ENCODE data around the gene SNHG17. TPM values are rescaled to one million over a fixed set of nuclear protein-coding genes. Genes with fewer than 3 reads are reported as not detected.
"Not testable (repeated sequence)": the region's sequence is repeated elsewhere in the genome, so short reads cannot be mapped to it uniquely, and the experiment has no call there.

Gene SNHG17
- total and polyA plus RNA-seq, 8 donors: 12.8 to 38.7 (median 17.0) TPM

DNA sequence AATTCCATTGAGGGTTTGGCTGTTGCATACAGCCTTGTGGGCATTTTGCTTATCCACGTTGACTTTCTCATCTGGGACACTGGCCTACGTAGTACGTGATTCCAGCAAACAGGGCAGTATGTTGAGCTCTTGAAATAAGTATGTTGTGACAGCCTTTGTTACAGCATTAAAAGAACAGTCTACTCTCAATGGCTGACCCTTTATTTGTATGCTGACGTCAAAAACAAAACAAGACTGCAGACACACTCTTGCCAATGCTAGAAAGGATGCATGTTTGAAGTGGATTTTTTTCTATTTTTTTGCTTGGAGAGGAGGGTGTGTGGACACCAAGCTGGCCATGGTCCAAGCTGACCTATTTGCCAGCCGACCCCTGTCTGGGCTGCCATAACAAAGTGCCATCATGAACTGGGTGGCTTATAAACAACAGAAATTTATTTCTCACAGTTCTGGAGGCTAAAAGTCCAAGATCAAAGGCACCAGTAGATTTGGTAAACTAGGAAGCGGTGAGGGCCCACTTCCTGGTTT is 10.8 kb upstream of the SNHG17 start:
- DNase-seq (no peak), FAIRE-seq (no peak), ATAC-seq (no peak)
- 54 to 60% methylated on average over 6 of the region's 6 CpGs for WGBS, 2 donors
- peak overlapping the region in 1 of 4 donors; percentile 31 for H3K27ac ChIP-seq
- no peak for TF ChIP-seq CTCF (IDR thresholded peaks at IDR 0.05)
- H3K4me3 ChIP-seq: peak overlapping the region in 2 of 4 donors; percentile 98 to 100
- H3K4me1 ChIP-seq: peaks cover 0 to 11% (median 0%) of the 10 kb centered on the region in 3 donors
- no peaks in the 10 kb centered on the region for H3K27me3 ChIP-seq
- intact Hi-C loops (cut with DNase I): no loop called here
- H3K9me3 ChIP-seq: no peaks in the 10 kb centered on the region
- no peaks in the 10 kb centered on the region for H3K36me3 ChIP-seq

DNA sequence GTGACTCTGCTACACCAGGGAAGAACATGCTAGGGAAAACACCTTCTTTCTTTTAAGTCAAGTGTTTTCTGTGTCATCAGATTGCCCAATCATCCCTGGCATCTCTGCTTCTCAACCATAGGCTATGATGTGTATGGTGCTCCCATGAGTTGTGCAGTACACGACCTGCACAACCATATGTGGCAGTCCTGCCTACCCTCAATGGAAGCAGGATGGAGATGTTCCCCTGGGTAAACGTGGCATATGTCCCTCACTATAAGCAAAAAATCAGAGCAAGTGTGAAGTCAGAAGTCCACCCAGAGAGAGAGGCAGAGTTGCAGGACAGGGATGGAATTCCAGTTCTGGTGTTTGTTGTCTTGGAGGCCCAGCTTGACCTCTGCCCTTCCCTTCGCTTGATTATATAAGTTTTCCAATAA is 10.3 kb upstream of the SNHG17 start:
- Histone ChIP-seq H3K27me3 (no peaks in the 10 kb centered on the region), H3K36me3 (no peaks in the 10 kb centered on the region), H3K9me3 (no peaks in the 10 kb centered on the region), H3K4me3 (no peak overlapping the region), H3K4me1 (peaks cover 0 to 11% (median 0%) of the 10 kb centered on the region in 3 donors), H3K27ac (no peak overlapping the region)
- no peak for TF ChIP-seq CTCF (IDR thresholded peaks at IDR 0.05)
- no peak for ATAC-seq
- intact Hi-C loops (cut with DNase I): no loop called here
- 59 to 71% methylated on average over 3 of the region's 3 CpGs for WGBS, 2 donors
- FAIRE-seq: no peak
- DNase-seq: no peak

GRCh38 chr20:38441916-38442315 is 6.8 kb upstream of the SNHG17 start:
- FAIRE-seq (no peak), ATAC-seq (no peak)
- H3K27me3 ChIP-seq: no peaks in the 10 kb centered on the region

DNA sequence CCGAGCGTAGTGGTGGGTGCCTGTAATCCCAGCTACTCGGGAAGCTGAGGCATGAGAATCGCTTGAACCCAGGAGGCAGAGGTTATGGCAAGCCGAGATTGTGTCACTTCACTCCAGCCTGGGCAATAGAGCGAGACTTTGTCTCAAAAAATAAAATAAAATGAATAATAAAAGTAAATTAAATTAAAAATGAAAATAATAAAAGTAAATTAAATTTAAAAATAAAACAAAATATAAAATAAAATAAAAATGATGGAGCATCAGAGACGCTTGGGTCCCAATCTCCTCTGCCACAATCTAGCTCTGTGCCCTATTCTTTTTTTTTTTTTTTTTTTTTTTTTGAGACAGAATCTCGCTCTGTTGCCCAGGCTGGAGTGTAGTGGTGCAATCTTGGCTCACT is 6.0 kb upstream of the SNHG17 start:
- DNase-seq; H3K27ac ChIP-seq; H3K36me3 ChIP-seq; H3K4me3 ChIP-seq; ATAC-seq; FAIRE-seq; H3K4me1 ChIP-seq; intact Hi-C loops (cut with DNase I); H3K9me3 ChIP-seq; H3K27me3 ChIP-seq: not testable (repeated sequence)
- 82 to 86% methylated on average over 8 of the region's 8 CpGs for WGBS, 2 donors

More at GRCh38 chr20:38441916-38442315, 6.8 kb upstream of the SNHG17 start:
- intact Hi-C loops (cut with DNase I): no loop called here
- Histone ChIP-seq H3K4me3 (no peak overlapping the region), H3K4me1 (no peaks in the 10 kb centered on the region), H3K9me3 (no peaks in the 10 kb centered on the region), H3K27ac (no peak overlapping the region), H3K36me3 (no peaks in the 10 kb centered on the region)
- TF ChIP-seq CTCF (IDR thresholded peaks at IDR 0.05): no peak
- 56 to 60% methylated on average over 9 of the region's 9 CpGs for WGBS, 2 donors
- DNase-seq: no peak

DNA sequence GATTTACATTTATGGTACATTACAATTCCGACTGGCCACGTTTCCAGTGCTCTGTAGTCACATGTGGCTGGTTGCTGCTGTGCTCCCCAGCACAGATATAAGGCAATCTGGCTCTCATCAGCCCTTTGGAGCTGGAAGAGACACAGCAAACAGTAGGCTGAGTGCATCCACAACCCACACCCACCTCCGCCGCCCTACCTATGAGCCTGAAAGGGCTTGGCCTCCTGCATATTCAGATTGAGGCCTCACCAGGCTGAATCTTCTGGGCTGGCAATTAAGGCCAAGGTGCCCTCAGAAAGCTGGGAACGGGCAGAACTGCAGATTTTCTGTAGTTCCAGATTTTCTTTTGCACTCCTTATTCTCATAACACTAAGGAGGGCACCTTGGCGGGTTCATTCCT is 2.7 kb upstream of the SNHG17 start:
- Histone ChIP-seq H3K4me3 (no peak overlapping the region), H3K27ac (no peak overlapping the region), H3K36me3 (peaks cover 0 to 6% (median 0%) of the 10 kb centered on the region in 3 donors), H3K9me3 (no peaks in the 10 kb centered on the region), H3K4me1 (no peaks in the 10 kb centered on the region), H3K27me3 (no peaks in the 10 kb centered on the region)
- no peak for DNase-seq
- 71 to 83% methylated on average over 6 of the region's 6 CpGs for WGBS, 2 donors
- no peak for TF ChIP-seq CTCF (IDR thresholded peaks at IDR 0.05)
- intact Hi-C loops (cut with DNase I): no loop called here
- no peak for ATAC-seq
- no peak for FAIRE-seq

All from pancreas (tissue), 10 donors.